Body of pancreas (tissue), 4 donors: ENCODE data around the gene ABCA8. TPM values are rescaled to one million over a fixed set of nuclear protein-coding genes. Genes with fewer than 3 reads are reported as not detected.

Experiments used
- ATAC-seq: fragments of 150-250 bp; one replicate; pipeline ENCODE4 v1.9.1; 2016
- DNase-seq, 4 donors: peaks; one replicate each; pipeline ENCODE4 v3.0.0-alpha.2; 2019
- H3K27ac ChIP-seq, 4 donors: fragments of 200-600 bp; sonication (generic); 1 replicate in 3 of 4; 2 replicates in 1 of 4; pipeline versions ENCODE4 v1.5.1 to v1.6.1; 2016 to 2019; ENCODE audit warnings: mild to moderate bottlenecking in 1 of 4, mixed read lengths in 1 of 4, moderate library complexity in 1 of 4
- H3K27me3 ChIP-seq, 2 donors: fragments of 200-600 bp; sonication (generic); one replicate each; pipeline ENCODE4 v1.6.0; 2016; ENCODE audit warnings: mild to moderate bottlenecking in 1 of 2
- H3K36me3 ChIP-seq, 2 donors: fragments of 200-600 bp; sonication (generic); replicated peaks in 1 of 2; 2 replicates each; pipeline ENCODE4 v1.5.1; 2016; ENCODE audit warnings: low read depth in 2 of 2; ENCODE audit not compliant: insufficient read depth in 1 of 2
- H3K4me1 ChIP-seq: fragments of 200-600 bp; sonication (generic); one replicate; pipeline ENCODE4 v1.6.0; 2016
- H3K4me3 ChIP-seq, 2 donors: fragments of 200-600 bp; sonication (generic); 1 replicate in 1 of 2; 2 replicates in 1 of 2; pipeline ENCODE4 v1.5.1; 2016 to 2019
- H3K9me3 ChIP-seq, 3 donors: fragments of 200-600 bp; sonication (generic); 1 replicate in 2 of 3; 2 replicates in 1 of 3; pipeline ENCODE4 v1.5.1; 2016
- POLR2A ChIP-seq, 3 donors: fragments of 450-650 bp; IDR thresholded peaks; one replicate each; pipeline ENCODE4 v1.6.1; 2016; ENCODE audit warnings: antibody characterized with exemption in 3 of 3, mild to moderate bottlenecking in 2 of 3
- WGBS, 2 donors: methylation state at CpG; one replicate each; pipeline ENCODE4 v1.1.5; 2017; 5-methylcytosine and 5-hydroxymethylcytosine counted together
- intact Hi-C: fragments of 100-400 bp; cut with DNase I; formaldehyde crosslinking; loops from one replicate; pipeline ENCODE4 v1.15.1; 2023
- total RNA-seq, 2 donors: library from RNA; depleted of rRNA; stranded (reverse); fragments of >200 nt; gene quantifications; one replicate each; pipeline ENCODE4 v1.1.0, GENCODE V29; 2016
- TF ChIP-seq, protein P1 (sequence below), 7 experiments: fragments of 450-650 bp in 4 of 7; fragments of 200-600 bp in 3 of 7; sonication (generic) in 3 of 7; IDR thresholded peaks; one replicate each; pipeline ENCODE4 v1.5.1; 2016 to 2019; ENCODE audit warnings: antibody characterized with exemption in 7 of 7

ABCA8 gene
- total RNA-seq, 2 donors from 2014 or later, result 10.4 to 16.8 TPM

DNA sequence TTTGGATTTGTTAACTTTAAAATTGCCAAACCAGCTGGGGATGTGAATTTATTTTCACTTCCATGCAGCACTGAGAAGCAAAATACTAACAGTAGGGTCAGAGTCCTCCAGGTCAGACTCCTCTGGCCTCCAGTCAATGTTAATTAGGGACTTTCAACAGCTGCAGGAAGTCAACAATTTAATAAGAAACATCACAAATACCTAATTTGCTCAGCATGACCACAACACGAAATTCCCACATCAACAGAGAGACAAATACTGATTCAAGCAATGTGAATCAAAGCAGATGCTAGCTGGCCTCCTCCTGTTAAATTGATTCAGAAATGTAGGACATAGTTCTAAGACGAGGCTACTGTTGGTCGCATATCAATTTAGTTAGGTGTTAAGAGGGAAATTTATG lies 111.7 kb downstream of the ABCA8 start:
- DNase-seq, result no peak
- H3K27me3 ChIP-seq, result no peaks in the 10 kb centered on the region
- no peaks in the 10 kb centered on the region for H3K9me3 ChIP-seq
- H3K4me1 ChIP-seq, result no peaks in the 10 kb centered on the region
- no peak overlapping the region for H3K4me3 ChIP-seq
- no peak overlapping the region for H3K27ac ChIP-seq
- TF ChIP-seq POLR2A (IDR thresholded peaks at IDR 0.05), result no peak
- TF ChIP-seq, protein P1, sequence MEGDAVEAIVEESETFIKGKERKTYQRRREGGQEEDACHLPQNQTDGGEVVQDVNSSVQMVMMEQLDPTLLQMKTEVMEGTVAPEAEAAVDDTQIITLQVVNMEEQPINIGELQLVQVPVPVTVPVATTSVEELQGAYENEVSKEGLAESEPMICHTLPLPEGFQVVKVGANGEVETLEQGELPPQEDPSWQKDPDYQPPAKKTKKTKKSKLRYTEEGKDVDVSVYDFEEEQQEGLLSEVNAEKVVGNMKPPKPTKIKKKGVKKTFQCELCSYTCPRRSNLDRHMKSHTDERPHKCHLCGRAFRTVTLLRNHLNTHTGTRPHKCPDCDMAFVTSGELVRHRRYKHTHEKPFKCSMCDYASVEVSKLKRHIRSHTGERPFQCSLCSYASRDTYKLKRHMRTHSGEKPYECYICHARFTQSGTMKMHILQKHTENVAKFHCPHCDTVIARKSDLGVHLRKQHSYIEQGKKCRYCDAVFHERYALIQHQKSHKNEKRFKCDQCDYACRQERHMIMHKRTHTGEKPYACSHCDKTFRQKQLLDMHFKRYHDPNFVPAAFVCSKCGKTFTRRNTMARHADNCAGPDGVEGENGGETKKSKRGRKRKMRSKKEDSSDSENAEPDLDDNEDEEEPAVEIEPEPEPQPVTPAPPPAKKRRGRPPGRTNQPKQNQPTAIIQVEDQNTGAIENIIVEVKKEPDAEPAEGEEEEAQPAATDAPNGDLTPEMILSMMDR (IDR thresholded peaks at IDR 0.05), result no peak
- intact Hi-C loops, result no loop called here
- WGBS, 2 donors, result 21 to 28% methylated on average over 3 of the region's 3 CpGs
- no peaks in the 10 kb centered on the region for H3K36me3 ChIP-seq
- ATAC-seq, result no peak

DNA sequence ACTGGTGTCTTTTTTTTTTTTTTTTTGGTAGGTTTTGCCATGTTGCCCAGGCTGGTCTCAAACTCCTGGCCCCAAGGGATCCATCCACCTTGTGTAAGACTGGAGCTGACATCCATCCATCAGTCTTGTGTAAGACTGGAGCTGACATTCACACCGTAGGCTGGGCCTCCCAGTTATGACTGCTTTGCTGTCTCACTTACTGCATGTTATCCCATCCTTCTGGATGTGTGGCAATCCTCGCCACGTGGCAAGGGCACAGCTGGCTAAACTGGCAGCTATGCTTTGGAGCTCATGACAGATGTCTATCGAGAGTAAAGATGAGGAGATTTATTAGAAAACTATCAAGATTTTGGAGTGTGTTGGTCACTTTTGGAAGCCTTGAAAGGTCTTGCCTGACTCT lies 115.1 kb downstream of the ABCA8 start:
- no peak overlapping the region for H3K4me3 ChIP-seq
- DNase-seq (no peak), ATAC-seq (no peak)
- no peak for TF ChIP-seq POLR2A (IDR thresholded peaks at IDR 0.05)
- TF ChIP-seq, protein P1 (IDR thresholded peaks at IDR 0.05), result no peak
- no peaks in the 10 kb centered on the region for H3K27me3 ChIP-seq
- no peaks in the 10 kb centered on the region for H3K4me1 ChIP-seq
- 65 to 79% methylated on average over 4 of the region's 4 CpGs for WGBS, 2 donors
- no peaks in the 10 kb centered on the region for H3K9me3 ChIP-seq
- H3K36me3 ChIP-seq, result no peaks in the 10 kb centered on the region
- intact Hi-C loops, result no loop called here
- no peak overlapping the region for H3K27ac ChIP-seq

DNA sequence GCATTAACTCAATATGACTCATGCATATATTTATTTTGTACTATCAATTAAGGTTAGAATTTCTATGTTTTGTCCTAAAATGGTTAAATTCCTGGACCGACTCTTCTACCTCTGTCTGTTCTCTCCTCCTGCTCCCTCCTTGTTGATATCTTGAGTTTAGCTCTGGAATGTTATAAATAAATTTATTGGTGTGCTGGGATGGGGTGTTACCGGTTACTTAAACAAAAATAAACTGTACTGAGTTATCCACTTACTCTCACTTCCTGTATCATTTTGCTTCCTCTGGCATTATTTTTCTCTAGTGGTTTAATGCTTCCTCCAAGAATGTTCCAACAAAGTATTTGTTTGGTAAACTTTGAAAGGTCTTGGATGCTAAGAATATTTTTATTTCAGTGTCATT lies 120.1 kb downstream of the ABCA8 start:
- H3K27ac ChIP-seq, result no peak overlapping the region
- intact Hi-C loops, result no loop called here
- WGBS, 2 donors, result 63 to 72% methylated on average over 2 of the region's 2 CpGs

DNA sequence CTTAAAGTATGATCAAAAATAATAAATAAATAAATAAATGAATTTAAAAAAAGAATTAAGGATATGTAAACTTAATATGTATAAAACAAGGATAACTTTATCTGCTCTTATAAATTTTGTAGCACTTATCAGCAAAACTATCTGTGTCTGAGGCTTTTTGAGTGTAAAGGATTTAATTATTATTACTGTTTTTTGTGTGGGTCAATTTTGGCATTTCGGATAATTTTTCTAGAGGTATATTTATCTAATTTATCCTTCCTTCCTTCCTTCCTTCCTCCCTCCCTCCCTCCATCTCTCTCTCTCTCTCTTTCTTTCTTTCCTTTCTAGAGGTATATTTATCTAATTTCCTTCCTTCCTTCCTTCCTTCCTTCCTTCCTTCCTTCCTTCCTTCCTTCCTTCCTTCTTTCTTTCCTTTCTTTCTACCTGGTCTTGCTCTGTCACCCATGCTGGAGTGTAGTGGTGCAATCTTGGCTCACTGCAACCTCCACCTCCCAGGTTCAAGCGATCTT lies 120.8 kb downstream of the ABCA8 start:
- no peak for DNase-seq
- no peaks in the 10 kb centered on the region for H3K9me3 ChIP-seq
- H3K27me3 ChIP-seq, result no peaks in the 10 kb centered on the region
- TF ChIP-seq, protein P1 (IDR thresholded peaks at IDR 0.05), result no peak
- TF ChIP-seq POLR2A (IDR thresholded peaks at IDR 0.05), result no peak
- WGBS, 2 donors, result 90 to 93% methylated on average over 2 of the region's 2 CpGs
- H3K4me1 ChIP-seq, result no peaks in the 10 kb centered on the region
- intact Hi-C loops, result no loop called here
- no peaks in the 10 kb centered on the region for H3K36me3 ChIP-seq
- no peak overlapping the region for H3K27ac ChIP-seq
- ATAC-seq, result no peak
- no peak overlapping the region for H3K4me3 ChIP-seq

More for the DNA sequence above, 120.1 kb downstream of the ABCA8 start:
- DNase-seq, result no peak
- no peaks in the 10 kb centered on the region for H3K36me3 ChIP-seq
- no peak for ATAC-seq
- no peaks in the 10 kb centered on the region for H3K4me1 ChIP-seq
- TF ChIP-seq, protein P1 (IDR thresholded peaks at IDR 0.05), result no peak
- TF ChIP-seq POLR2A (IDR thresholded peaks at IDR 0.05), result no peak
- no peaks in the 10 kb centered on the region for H3K9me3 ChIP-seq
- H3K27me3 ChIP-seq, result no peaks in the 10 kb centered on the region
- H3K4me3 ChIP-seq, result no peak overlapping the region

DNA sequence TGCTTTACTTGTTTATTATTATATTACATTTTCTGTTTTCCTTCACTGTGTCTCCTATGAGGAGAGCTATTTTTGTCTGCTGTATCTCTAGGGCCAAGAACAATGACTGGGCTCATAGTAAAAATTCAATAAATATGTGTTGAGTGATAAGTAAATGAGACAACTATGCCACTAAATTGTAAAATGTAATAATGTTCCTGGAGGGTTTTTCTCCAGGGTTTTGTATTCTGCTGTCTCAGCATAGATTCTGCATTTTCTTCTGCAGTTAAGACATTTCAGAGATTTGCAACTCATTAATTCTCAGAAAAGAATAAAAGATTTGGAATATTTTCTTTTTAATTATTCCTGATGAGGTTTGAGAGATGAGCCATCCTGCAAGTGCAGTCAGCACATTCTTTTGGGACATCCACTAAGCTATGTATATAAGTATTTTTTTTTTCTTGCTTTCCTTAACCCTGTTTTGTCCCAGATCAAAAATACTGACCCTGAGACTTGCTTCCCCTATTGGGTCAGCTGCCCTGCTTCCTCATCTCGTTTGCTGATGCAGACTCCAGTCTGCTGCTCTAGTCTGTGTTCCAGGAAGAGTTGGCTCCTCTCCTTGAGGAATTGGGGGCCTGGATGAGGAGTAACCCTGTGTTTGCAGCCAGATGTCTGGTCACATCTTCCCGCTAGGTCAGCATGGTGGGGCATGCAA lies 122.9 kb downstream of the ABCA8 start:
- no peaks in the 10 kb centered on the region for H3K27me3 ChIP-seq
- no peak for TF ChIP-seq POLR2A (IDR thresholded peaks at IDR 0.05)
- TF ChIP-seq, protein P1 (IDR thresholded peaks at IDR 0.05), result no peak
- intact Hi-C loops, result no loop called here
- peak in 1 of 4 donors; percentile 48 for DNase-seq
- no peak overlapping the region for H3K27ac ChIP-seq
- 59 to 61% methylated on average over 2 of the region's 2 CpGs for WGBS, 2 donors
- no peaks in the 10 kb centered on the region for H3K4me1 ChIP-seq
- no peak overlapping the region for H3K4me3 ChIP-seq
- H3K36me3 ChIP-seq, result no peaks in the 10 kb centered on the region
- H3K9me3 ChIP-seq, result no peaks in the 10 kb centered on the region
- no peak for ATAC-seq
